PC-3 (cell line): Measurements from ENCODE around the gene TM9SF4.
"Not testable (repeated sequence)": the region's sequence is repeated elsewhere in the genome, so short reads cannot be mapped to it uniquely, and the experiment has no call there.

Source experiments
- CTCF ChIP-seq: fragments of 300-600 bp; sonication (generic); conservative IDR thresholded peaks from 2 replicates; pipeline ENCODE4 v1.5.1; 2017; ENCODE audit warnings: antibody characterized with exemption, low read depth, mild to moderate bottlenecking, low read length
- EZH2 ChIP-seq: fragments of 300-600 bp; sonication (generic); IDR thresholded peaks from one replicate; pipeline ENCODE4 v1.6.1; 2017; ENCODE audit warnings: antibody characterized with exemption, mild to moderate bottlenecking, low read length; ENCODE audit not compliant: unreplicated experiment
- EZH2phosphoT487 ChIP-seq: fragments of 300-600 bp; sonication (generic); IDR thresholded peaks from 2 replicates; pipeline ENCODE4 v1.6.1; 2018; ENCODE audit warnings: mild to moderate bottlenecking, antibody characterized with exemption, low read length, borderline replicate concordance

GRCh38 chr20:32116796-32117195, 7.3 kb downstream of the TM9SF4 start:
- TF ChIP-seq CTCF, EZH2, EZH2phosphoT487: not testable (repeated sequence)
